Smooth muscle cell (in vitro differentiated cells): ENCODE results near the gene COL8A2. TPM values are rescaled to one million over a fixed set of nuclear protein-coding genes. Genes with fewer than 3 reads are reported as not detected.
A peak's percentile ranks its signal among the peaks of the same experiment; 100 is the strongest.

ENCODE experiments used
- DNase-seq: peaks from one replicate; lab custom pipeline; 2025; ENCODE audit not compliant: unreplicated experiment; lab: John Stamatoyannopoulos, UW
- H2AFZ ChIP-seq: fragments of 200-600 bp; sonication (generic); 2 replicates; pipeline ENCODE4 v1.6.0; 2016; ENCODE audit warnings: antibody characterized with exemption, low read depth, mild to moderate bottlenecking
- H3F3A ChIP-seq: fragments of 200-600 bp; sonication (generic); 2 replicates; pipeline ENCODE4 v1.6.0; 2017; ENCODE audit warnings: antibody characterized with exemption, low read depth
- H3K27ac ChIP-seq: fragments of 200-600 bp; sonication (generic); 2 replicates; pipeline ENCODE4 v1.5.1; 2016; ENCODE audit warnings: low read depth, mild to moderate bottlenecking
- H3K27me3 ChIP-seq: fragments of 200-600 bp; sonication (generic); 2 replicates; pipeline ENCODE4 v1.6.1; 2016; ENCODE audit warnings: low read depth, mild to moderate bottlenecking
- H3K36me3 ChIP-seq: fragments of 200-600 bp; sonication (generic); 2 replicates; pipeline ENCODE4 v1.5.1; 2016; ENCODE audit warnings: low read depth
- H3K4me1 ChIP-seq: fragments of 200-600 bp; sonication (generic); 2 replicates; pipeline ENCODE4 v1.5.1; 2016; ENCODE audit warnings: low read depth
- H3K4me2 ChIP-seq: fragments of 200-600 bp; sonication (generic); 2 replicates; pipeline ENCODE4 v1.6.0; 2016; ENCODE audit warnings: mild to moderate bottlenecking
- H3K4me3 ChIP-seq: fragments of 200-600 bp; sonication (generic); 2 replicates; pipeline ENCODE4 v1.5.1; 2016; ENCODE audit warnings: mild to moderate bottlenecking
- H3K79me2 ChIP-seq: fragments of 200-600 bp; sonication (generic); 2 replicates; pipeline ENCODE4 v1.6.0; 2016; ENCODE audit warnings: low read depth, mild to moderate bottlenecking
- H3K9ac ChIP-seq: fragments of 200-600 bp; sonication (generic); 2 replicates; pipeline ENCODE4 v1.6.0; 2016; ENCODE audit warnings: low read depth
- H3K9me3 ChIP-seq: fragments of 200-600 bp; sonication (generic); replicated peaks from 2 replicates; pipeline ENCODE4 v1.5.1; 2016; ENCODE audit warnings: low read depth
- H4K20me1 ChIP-seq: fragments of 200-600 bp; sonication (generic); 2 replicates; pipeline ENCODE4 v1.6.0; 2016; ENCODE audit warnings: low read depth
- CTCF ChIP-seq: fragments of 200-600 bp; sonication (generic); IDR thresholded peaks from 2 replicates; pipeline ENCODE4 v1.5.1; 2017; ENCODE audit warnings: borderline replicate concordance, mild to moderate bottlenecking, antibody characterized with exemption; ENCODE audit not compliant: insufficient read depth, poor library complexity, severe bottlenecking
- WGBS: methylation state at CpG from one replicate; pipeline ENCODE4 v1.1.7; 2016; ENCODE audit warnings: low lambda C conversion rate; 5-methylcytosine and 5-hydroxymethylcytosine counted together
- polyA plus RNA-seq: library from polyadenylated mRNA; unstranded; fragments of >200 nt; fragmentation: Nextera tagmentation; extraction: Ambion mirVana; gene quantifications from 2 replicates; pipeline ENCODE4 v1.2.1, GENCODE V29; 2016
- total RNA-seq: library from RNA; depleted of rRNA; stranded (reverse); fragments of >200 nt; gene quantifications from 2 replicates; pipeline ENCODE4 v1.2.3, GENCODE V29; 2014

The COL8A2 gene
- total and polyA plus RNA-seq, 2 experiments from 2014 or later: 21.7 to 59.0 TPM

- Histone ChIP-seq H3K79me2 (peaks cover 13% of the 10 kb centered on the region), H3K4me1 (peaks cover 28% of the 10 kb centered on the region), H3K27ac (no peak overlapping the region), H3K36me3 (no peaks in the 10 kb centered on the region), H3K9ac (no peak overlapping the region), H3K9me3 (no peaks in the 10 kb centered on the region), H3F3A (no peaks in the 10 kb centered on the region), H3K4me2 (no peak overlapping the region), H3K4me3 (no peak overlapping the region), H4K20me1 (no peaks in the 10 kb centered on the region), H2AFZ (no peak overlapping the region), H3K27me3 (no peaks in the 10 kb centered on the region)
- TF ChIP-seq CTCF: no peak
- 95% methylated on average over 9 of the region's 9 CpGs for WGBS
- DNase-seq: no peak
These were observed 39.9 kb downstream of the COL8A2 start for GRCh38 chr1:36085126-36085525.

- no peaks in the 10 kb centered on the region for H3K36me3 ChIP-seq
- peak overlapping the region; percentile 76 for H3K4me3 ChIP-seq
- WGBS: 75% methylated on average over 19 of the region's 19 CpGs
- H3K79me2 ChIP-seq: peaks cover 8% of the 10 kb centered on the region
- no peaks in the 10 kb centered on the region for H3K27me3 ChIP-seq
- no peaks in the 10 kb centered on the region for H3F3A ChIP-seq
- no peaks in the 10 kb centered on the region for H4K20me1 ChIP-seq
- H3K27ac ChIP-seq: no peak overlapping the region
- peak overlapping the region; percentile 86 for H2AFZ ChIP-seq
- DNase-seq: no peak
- H3K9ac ChIP-seq: peak overlapping the region; percentile 90
- TF ChIP-seq CTCF: no peak
- H3K4me2 ChIP-seq: peak overlapping the region; percentile 98
- no peaks in the 10 kb centered on the region for H3K9me3 ChIP-seq
- H3K4me1 ChIP-seq: peaks cover 23% of the 10 kb centered on the region
These were observed 40.4 kb downstream of the COL8A2 start for GRCh38 chr1:36084497-36085115.

- peak within 1 kb of the TSS; percentile 90 for H3K9ac ChIP-seq
- TF ChIP-seq CTCF: no peak
These were observed 41.2 kb downstream of the COL8A2 start, which contains the start of gene TEKT2 for GRCh38 chr1:36083635-36084496. TEKT2 (plus strand) TSS chr1:36084094; CDS start chr1:36084922, 828 bp downstream.

More at GRCh38 chr1:36083635-36084496, 41.2 kb downstream of the COL8A2 start, which contains the start of gene TEKT2:
- Histone ChIP-seq H3K4me1 (peaks cover 19% of the 10 kb centered on the region), H3F3A (no peaks in the 10 kb centered on the region), H3K79me2 (peaks cover under 1% of the 10 kb centered on the region), H3K4me3 (peak within 1 kb of the TSS; percentile 76), H4K20me1 (no peaks in the 10 kb centered on the region), H3K27me3 (no peaks in the 10 kb centered on the region), H3K4me2 (peak within 1 kb of the TSS; percentile 98), H3K36me3 (no peaks in the 10 kb centered on the region), H3K27ac (peak within 1 kb of the TSS; percentile 38), H2AFZ (peak within 1 kb of the TSS; percentile 86), H3K9me3 (no peaks in the 10 kb centered on the region)
- peak; percentile 34 for DNase-seq
- WGBS: 25% methylated on average over 26 of the region's 59 CpGs
